GM23248 (cell line): ENCODE results near the gene ZFAND5.

ENCODE experiments used
- EZH2 ChIP-seq: fragments of 200-600 bp; sonication (generic); IDR thresholded peaks from 2 replicates; pipeline ENCODE4 v1.6.1; 2018; ENCODE audit warnings: antibody characterized with exemption, mild to moderate bottlenecking; ENCODE audit not compliant: insufficient read depth, poor library complexity, severe bottlenecking
- EZH2phosphoT487 ChIP-seq: fragments of 200-600 bp; sonication (generic); IDR thresholded peaks from 2 replicates; pipeline ENCODE4 v1.6.1; 2018; ENCODE audit warnings: antibody characterized with exemption, moderate library complexity, mild to moderate bottlenecking, low read depth; ENCODE audit not compliant: insufficient read depth

DNA sequence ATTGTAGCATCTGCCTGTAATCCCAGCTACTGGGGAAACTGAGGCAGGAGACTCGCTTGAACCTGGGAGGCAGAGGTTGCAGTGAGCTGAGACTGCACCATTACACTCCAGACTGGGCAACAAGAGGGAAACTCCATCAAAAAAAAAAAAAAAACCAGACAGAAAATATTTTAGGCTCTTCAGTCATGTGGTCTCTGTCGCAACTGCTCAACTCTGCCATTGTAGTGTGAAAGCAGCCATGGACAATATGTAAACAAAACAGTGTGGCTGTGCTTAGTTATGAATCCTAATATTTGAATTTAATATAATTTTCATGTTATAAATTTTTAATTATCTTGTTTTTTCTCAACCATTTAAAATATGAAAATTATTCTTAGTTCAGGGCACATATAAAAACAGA lies 38.4 kb downstream of the ZFAND5 start:
- TF ChIP-seq EZH2phosphoT487: no peak
- TF ChIP-seq EZH2: no peak
